ENCODE results near the gene PPP1R13B. TPM values are rescaled to one million over a fixed set of nuclear protein-coding genes. Genes with fewer than 3 reads are reported as not detected.

The PPP1R13B gene
- total RNA-seq, 1 experiment from 2014 or later: 17.8 TPM

- Histone ChIP-seq H3K36me3 (ENCODE audit: control insufficient read depth in 1 of 2, insufficient read depth in 2 of 2, low read length in 2 of 2) (peaks cover 2 to 4% of the 10 kb centered on the region in 2 experiments; a peak in 2 of 4 replicates), H3K4me2 (ENCODE audit: low read length) (no peak overlapping the region), H3K9me3 (ENCODE audit: control insufficient read depth in 1 of 2, insufficient read depth in 1 of 2, low read depth in 1 of 2, low read length in 2 of 2) (no peaks in the 10 kb centered on the region), H3K4me3 (replicated peaks in 1 of 2; ENCODE audit: low read depth in 1 of 2, low read length in 2 of 2) (no peak overlapping the region), H3K27ac (ENCODE audit: low read depth, low read length) (no peak overlapping the region), H4K20me1 (ENCODE audit: insufficient read depth) (no peaks in the 10 kb centered on the region), H3K9ac (ENCODE audit: low read length) (no peak overlapping the region), H3K27me3 (ENCODE audit: insufficient read depth, low read length) (no peaks in the 10 kb centered on the region), H2AFZ (ENCODE audit: low read depth, low read length, poor library complexity, severe bottlenecking) (no peak overlapping the region), H3K4me1 (ENCODE audit: control insufficient read depth in 1 of 2, insufficient read depth in 2 of 2, low read length in 2 of 2) (no peaks in the 10 kb centered on the region), H3K9me2 (ENCODE audit: insufficient read depth) (no peaks in the 10 kb centered on the region), H3K79me2 (ENCODE audit: insufficient read depth, low read length) (no peaks in the 10 kb centered on the region)
- ChIA-PET RAD21 (ENCODE audit: low non-redundant PET in 1 of 2, low total read pairs in 2 of 2, uncharacterized antibody in 2 of 2, unreplicated experiment in 2 of 2) (no interaction called here), CTCF (no interaction called here), POLR2A (no interaction called here)
- DNase-seq (ENCODE audit: low read depth, low spot score): no peak
- intact Hi-C loops (cut with micrococcal nuclease): no loop called here
- TF ChIP-seq ZNF274 (IDR thresholded peaks at IDR 0.05; ENCODE audit: low read depth, low read length) (no peak), YY1 (IDR thresholded peaks at IDR 0.05; ENCODE audit: extremely low read depth, insufficient replicate concordance, low read depth, low read length) (no peak), CTCF (IDR thresholded peaks at IDR 0.05 in 2 of 3, conservative IDR thresholded peaks at IDR 0.05 in 1 of 3; ENCODE audit: borderline replicate concordance in 1 of 3, insufficient read depth in 1 of 3, low read depth in 2 of 3, low read length in 2 of 3) (peak in 1 of 3 experiments; percentile 9; a peak in 1 of 6 replicates), ZFX (IDR thresholded peaks at IDR 0.05) (no peak), FOSL1 (IDR thresholded peaks at IDR 0.05; ENCODE audit: low read depth) (no peak), TCF7L2 (IDR thresholded peaks at IDR 0.05; ENCODE audit: borderline replicate concordance, extremely low read depth, insufficient read depth, insufficient read length) (no peak), EZH2 (IDR thresholded peaks at IDR 0.05) (no peak), RAD21 (IDR thresholded peaks at IDR 0.05; ENCODE audit: low read depth) (0 out of 2 replicates have a peak, but pooled peaks have one; percentile 29), POLR2A (IDR thresholded peaks at IDR 0.05; ENCODE audit: borderline replicate concordance, extremely low read depth, insufficient read depth, insufficient read length) (no peak), ZBTB33 (IDR thresholded peaks at IDR 0.05; ENCODE audit: extremely low read depth, insufficient replicate concordance, low read length) (no peak), ELF1 (IDR thresholded peaks at IDR 0.05; ENCODE audit: borderline replicate concordance, low read depth) (no peak), MAX (IDR thresholded peaks at IDR 0.05) (no peak), SP1 (IDR thresholded peaks at IDR 0.05; ENCODE audit: low read depth) (no peak)
- no TSS peak for BruUV-seq (replicated peaks)
- ATAC-seq: no peak
Measured at GRCh38 chr14:103749860-103750259, 97.5 kb downstream of the PPP1R13B start.
